ENCODE results near the gene SMC6.

DNA sequence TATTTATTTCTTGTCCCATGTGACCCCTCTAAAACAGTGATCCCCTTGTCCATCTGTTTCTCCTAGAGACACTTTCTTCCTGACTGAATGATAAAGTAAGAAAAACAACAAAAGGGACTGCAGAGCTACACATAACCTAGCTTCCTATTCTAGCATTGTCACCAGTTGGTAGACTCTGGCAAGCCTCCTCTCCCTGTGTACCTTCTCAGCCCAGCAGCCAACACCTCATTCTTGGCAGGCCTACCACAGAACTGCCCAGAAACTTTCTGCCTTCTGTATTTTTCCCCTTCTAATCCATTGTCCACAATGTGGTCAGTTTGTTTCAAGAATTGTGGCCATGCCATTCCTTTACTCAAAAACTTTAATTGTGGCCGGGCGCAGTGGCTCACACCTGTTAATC is 13.4 kb downstream of the SMC6 start:
- TF ChIP-seq, protein P1, sequence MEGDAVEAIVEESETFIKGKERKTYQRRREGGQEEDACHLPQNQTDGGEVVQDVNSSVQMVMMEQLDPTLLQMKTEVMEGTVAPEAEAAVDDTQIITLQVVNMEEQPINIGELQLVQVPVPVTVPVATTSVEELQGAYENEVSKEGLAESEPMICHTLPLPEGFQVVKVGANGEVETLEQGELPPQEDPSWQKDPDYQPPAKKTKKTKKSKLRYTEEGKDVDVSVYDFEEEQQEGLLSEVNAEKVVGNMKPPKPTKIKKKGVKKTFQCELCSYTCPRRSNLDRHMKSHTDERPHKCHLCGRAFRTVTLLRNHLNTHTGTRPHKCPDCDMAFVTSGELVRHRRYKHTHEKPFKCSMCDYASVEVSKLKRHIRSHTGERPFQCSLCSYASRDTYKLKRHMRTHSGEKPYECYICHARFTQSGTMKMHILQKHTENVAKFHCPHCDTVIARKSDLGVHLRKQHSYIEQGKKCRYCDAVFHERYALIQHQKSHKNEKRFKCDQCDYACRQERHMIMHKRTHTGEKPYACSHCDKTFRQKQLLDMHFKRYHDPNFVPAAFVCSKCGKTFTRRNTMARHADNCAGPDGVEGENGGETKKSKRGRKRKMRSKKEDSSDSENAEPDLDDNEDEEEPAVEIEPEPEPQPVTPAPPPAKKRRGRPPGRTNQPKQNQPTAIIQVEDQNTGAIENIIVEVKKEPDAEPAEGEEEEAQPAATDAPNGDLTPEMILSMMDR (IDR thresholded peaks at IDR 0.05), result no peak
- TF ChIP-seq POLR2AphosphoS5 (IDR thresholded peaks at IDR 0.05), result no peak

Measured in transverse colon (tissue), 4 donors.